Astrocyte of the spinal cord (primary cell): ENCODE measurements around the gene KIAA1328.

Experiments used
- DNase-seq: peaks from one replicate; pipeline ENCODE4 v3.0.0; 2011; ENCODE audit warnings: low read depth, low spot score
- H3K4me3 ChIP-seq: 2 replicates; pipeline ENCODE4 v1.5.1; 2011; ENCODE audit warnings: low read depth, mild to moderate bottlenecking, low read length, moderate library complexity
- in situ Hi-C: cut with HindIII; loops from 2 replicates; pipeline ENCODE4 v1.10.0; 2017; ENCODE audit warnings: low sequenced_read_pairs
- TF ChIP-seq, protein P1 (sequence below): IDR thresholded peaks from 2 replicates; pipeline ENCODE4 v1.5.1; 2012; ENCODE audit warnings: low read depth, mild to moderate bottlenecking, low read length, inconsistent platforms

The KIAA1328 gene

DNA sequence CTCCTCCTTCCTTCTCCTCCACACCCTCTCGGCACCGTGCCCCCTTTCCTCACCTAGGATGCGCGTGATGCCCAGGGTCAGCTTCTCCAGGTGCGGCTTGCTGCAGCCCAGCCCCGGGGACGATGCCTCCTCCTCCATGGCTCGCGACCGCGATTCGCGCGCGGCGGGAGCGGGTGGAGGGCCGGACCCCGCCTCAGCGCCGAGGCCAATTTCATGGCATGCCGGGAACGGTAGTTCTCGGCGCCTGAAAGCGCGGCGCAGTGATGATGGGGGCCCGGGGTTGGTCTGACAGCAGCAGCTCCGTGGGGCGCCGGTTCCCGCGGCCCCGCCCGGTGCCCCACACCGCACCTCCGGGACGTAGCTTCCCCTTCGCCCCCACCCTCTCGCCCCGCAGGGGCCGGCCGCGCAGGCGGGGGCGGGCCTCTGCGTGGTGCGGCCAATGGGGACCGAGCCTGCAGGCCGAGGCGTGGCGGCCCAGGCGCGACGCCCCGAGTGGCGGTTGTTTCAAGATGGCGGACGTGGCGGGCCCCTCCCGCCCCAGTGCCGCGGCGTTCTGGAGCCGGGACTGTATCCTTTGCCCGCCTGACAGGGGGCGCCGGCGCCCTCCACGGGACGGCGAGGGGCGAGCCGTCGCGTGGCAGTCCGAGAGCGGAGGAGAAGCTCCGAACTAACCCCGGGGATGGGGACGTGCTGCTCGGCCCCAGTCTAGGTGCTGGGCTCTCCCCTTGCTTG lies at the start of gene KIAA1328, which contains the start of gene TPGS2:
KIAA1328 (plus strand) TSS at position 498 of the 732 bp plus-strand sequence; CDS start at position 510, 12 bp downstream.
TPGS2 (minus strand) TSS at position 373 of the 732 bp plus-strand sequence; CDS start at position 138, 235 bp downstream.
- TF ChIP-seq, protein P1, sequence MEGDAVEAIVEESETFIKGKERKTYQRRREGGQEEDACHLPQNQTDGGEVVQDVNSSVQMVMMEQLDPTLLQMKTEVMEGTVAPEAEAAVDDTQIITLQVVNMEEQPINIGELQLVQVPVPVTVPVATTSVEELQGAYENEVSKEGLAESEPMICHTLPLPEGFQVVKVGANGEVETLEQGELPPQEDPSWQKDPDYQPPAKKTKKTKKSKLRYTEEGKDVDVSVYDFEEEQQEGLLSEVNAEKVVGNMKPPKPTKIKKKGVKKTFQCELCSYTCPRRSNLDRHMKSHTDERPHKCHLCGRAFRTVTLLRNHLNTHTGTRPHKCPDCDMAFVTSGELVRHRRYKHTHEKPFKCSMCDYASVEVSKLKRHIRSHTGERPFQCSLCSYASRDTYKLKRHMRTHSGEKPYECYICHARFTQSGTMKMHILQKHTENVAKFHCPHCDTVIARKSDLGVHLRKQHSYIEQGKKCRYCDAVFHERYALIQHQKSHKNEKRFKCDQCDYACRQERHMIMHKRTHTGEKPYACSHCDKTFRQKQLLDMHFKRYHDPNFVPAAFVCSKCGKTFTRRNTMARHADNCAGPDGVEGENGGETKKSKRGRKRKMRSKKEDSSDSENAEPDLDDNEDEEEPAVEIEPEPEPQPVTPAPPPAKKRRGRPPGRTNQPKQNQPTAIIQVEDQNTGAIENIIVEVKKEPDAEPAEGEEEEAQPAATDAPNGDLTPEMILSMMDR: peak; percentile 38
- peak; percentile 92 for DNase-seq
- peak within 1 kb of the TSS; percentile 95 for H3K4me3 ChIP-seq
- in situ Hi-C loops: no loop called here

DNA sequence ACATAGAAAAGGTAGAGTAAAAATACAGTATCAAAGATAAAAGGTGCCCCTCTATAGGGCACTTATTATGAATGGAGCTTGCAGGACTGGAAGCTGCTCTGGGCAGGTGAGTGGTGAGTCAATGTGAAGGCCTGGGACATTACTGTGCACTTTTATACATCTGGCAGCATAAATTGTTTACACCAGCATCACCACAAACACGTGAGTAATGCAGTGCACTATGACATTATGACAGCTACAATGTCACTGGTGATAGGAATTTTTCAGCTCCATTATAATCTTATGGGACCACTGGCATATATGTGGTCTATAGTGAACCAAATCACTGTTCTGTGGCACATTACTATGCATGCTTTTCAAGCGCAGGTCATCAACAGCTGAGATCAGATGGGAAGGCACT lies 48.2 kb upstream of the KIAA1328 start:
- TF ChIP-seq, protein P1: no peak
- in situ Hi-C loops: no loop called here
- no peak for DNase-seq
- H3K4me3 ChIP-seq: no peak overlapping the region

DNA sequence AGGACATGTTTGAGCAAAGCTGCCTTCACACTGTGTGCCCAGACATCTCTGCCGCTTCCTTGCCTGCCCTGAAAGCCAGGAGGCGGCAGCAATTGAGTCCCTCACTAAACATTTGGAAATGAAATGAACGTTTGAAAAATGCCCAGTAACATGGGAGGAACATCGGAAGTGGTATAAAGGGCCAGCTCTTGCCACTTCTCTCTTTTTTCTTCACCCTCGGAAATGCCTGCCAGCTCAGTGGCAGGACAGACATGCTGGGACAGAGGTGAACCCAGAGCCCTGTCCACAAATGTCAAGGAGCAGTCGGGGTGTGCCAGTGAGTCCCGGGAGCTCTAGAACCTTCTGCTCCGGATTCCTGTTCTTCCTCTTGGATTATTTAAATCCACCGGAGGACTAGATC lies 46.2 kb upstream of the KIAA1328 start:
- in situ Hi-C loops: no loop called here
- no peak for DNase-seq
- TF ChIP-seq, protein P1: no peak
- no peak overlapping the region for H3K4me3 ChIP-seq

DNA sequence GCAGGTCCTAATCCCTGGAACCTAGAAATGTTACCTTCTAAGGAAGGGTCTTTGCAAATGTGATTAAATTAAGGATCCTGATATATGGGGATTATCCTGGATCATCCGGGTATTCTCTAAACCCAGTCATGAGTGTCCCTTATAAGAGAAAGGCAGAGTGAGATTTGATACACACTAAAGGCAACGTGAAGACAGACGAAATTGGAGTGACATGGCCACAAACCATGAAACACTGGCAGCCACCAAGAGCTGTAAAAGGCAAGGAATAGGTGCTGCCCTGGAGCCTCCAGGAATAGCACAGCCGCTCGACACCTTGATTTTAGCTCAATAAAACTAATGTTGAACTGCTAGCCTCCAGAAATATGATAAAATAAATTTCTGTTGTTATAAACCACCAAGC lies 45.1 kb upstream of the KIAA1328 start:
- no peak for DNase-seq
- TF ChIP-seq, protein P1: no peak
- H3K4me3 ChIP-seq: no peak overlapping the region
- in situ Hi-C loops: no loop called here

DNA sequence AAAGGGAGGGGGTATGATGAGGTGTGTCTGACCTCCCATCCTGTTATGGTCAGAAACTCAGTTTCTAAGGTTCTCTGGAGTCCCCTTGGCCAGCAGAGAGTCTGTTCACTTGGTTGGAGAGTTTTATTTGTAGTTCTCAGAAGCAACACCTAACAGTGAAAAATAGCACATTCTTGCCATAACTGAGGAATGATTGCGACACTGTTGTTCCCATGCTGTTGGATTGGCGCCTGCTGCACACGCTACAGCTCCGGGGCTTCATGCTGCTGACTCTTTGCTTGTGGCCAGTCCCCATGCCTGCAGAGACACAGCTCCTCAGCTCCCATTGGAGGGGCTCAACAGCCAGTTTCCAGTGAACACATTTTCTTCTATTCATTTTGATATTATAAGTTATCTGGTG lies 42.2 kb upstream of the KIAA1328 start:
- TF ChIP-seq, protein P1: no peak
- no peak overlapping the region for H3K4me3 ChIP-seq
- in situ Hi-C loops: no loop called here
- DNase-seq: peak; percentile 78

DNA sequence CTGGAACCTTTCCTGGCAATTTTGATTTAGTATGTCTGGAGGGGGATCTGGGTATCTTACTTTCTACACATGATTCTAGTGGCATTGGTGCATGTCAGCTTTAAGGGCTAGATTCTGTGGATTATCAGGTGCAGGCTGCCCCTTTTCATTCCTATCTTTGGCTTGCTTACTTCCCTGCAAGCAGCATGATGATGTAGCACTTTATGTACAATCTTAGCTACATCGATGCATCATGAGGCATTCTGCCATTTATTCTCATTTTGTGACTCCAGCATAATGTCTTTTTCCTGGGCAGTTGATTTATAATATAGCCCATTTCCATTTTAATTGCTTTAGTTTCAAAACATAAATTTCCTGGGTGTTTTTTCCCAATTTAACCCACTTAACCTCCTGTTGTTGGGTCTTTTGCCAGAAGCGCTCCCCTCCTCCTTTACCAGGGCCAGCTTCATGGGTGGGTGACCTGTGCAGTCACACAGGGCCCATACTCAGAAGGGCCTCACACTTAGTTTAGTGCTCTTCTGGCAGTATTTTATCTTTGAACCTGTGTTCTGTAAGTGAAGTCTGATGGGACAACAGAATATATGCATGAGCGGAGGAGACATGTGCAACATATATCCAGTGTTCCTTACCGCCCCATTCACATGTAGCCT lies 36.2 kb upstream of the KIAA1328 start:
- DNase-seq: no peak
- TF ChIP-seq, protein P1: no peak
- no peak overlapping the region for H3K4me3 ChIP-seq
- in situ Hi-C loops: no loop called here
